Fibroblast of lung (primary cell): Measurements from ENCODE around the gene URI1. TPM values are rescaled to one million over a fixed set of nuclear protein-coding genes. Genes with fewer than 3 reads are reported as not detected.

Source experiments
- DNase-seq, 2 donors: peaks; one replicate each; pipeline versions ENCODE4 v3.0.0 to v3.0.0-alpha.2; 2010; ENCODE audit warnings: low read depth in 2 of 2
- H2AFZ ChIP-seq: 2 replicates; pipeline ENCODE4 v1.5.1; 2012; ENCODE audit warnings: low read length, control low read depth, inconsistent platforms
- H3K27ac ChIP-seq: 2 replicates; pipeline ENCODE4 v1.5.1; 2011; ENCODE audit warnings: low read length, control low read depth; ENCODE audit not compliant: insufficient read depth
- H3K27me3 ChIP-seq: 2 replicates; pipeline ENCODE4 v1.5.1; 2011; ENCODE audit warnings: mild to moderate bottlenecking, low read length; ENCODE audit not compliant: control insufficient read depth, insufficient read depth
- H3K36me3 ChIP-seq: 2 replicates; pipeline ENCODE4 v1.5.1; 2011; ENCODE audit warnings: low read length; ENCODE audit not compliant: control insufficient read depth, insufficient read depth
- H3K4me1 ChIP-seq: 2 replicates; pipeline ENCODE4 v1.5.1; 2011; ENCODE audit warnings: low read length; ENCODE audit not compliant: control insufficient read depth, insufficient read depth; ENCODE audit errors: extremely low read depth
- H3K4me2 ChIP-seq: 2 replicates; pipeline ENCODE4 v1.5.1; 2011; ENCODE audit warnings: low read length, control low read depth; ENCODE audit not compliant: insufficient read depth; ENCODE audit errors: extremely low read depth
- H3K4me3 ChIP-seq, 4 experiments: fragments of 200-600 bp in 1 of 4; sonication (generic) in 1 of 4; replicated peaks in 1 of 4; 2 replicates each; pipeline ENCODE4 v1.5.1; 2011 to 2016; ENCODE audit warnings: low read length in 4 of 4, low read depth in 3 of 4, mild to moderate bottlenecking in 3 of 4, control low read depth in 2 of 4, inconsistent platforms in 1 of 4, mixed read lengths in 1 of 4; ENCODE audit not compliant: insufficient read depth in 1 of 4; ENCODE audit errors: control extremely low read depth in 1 of 4
- H3K79me2 ChIP-seq: 2 replicates; pipeline ENCODE4 v1.5.1; 2012; ENCODE audit warnings: mild to moderate bottlenecking, low read length, inconsistent platforms; ENCODE audit not compliant: control insufficient read depth, insufficient read depth
- H3K9ac ChIP-seq: 2 replicates; pipeline ENCODE4 v1.5.1; 2011; ENCODE audit warnings: mild to moderate bottlenecking, low read length, control low read depth; ENCODE audit not compliant: insufficient read depth
- H3K9me3 ChIP-seq: 2 replicates; pipeline ENCODE4 v1.5.1; 2012; ENCODE audit warnings: low read depth, low read length; ENCODE audit not compliant: control insufficient read depth, insufficient read depth
- H4K20me1 ChIP-seq: 2 replicates; pipeline ENCODE4 v1.5.1; 2011; ENCODE audit warnings: low read length; ENCODE audit not compliant: control insufficient read depth, insufficient read depth; ENCODE audit errors: extremely low read depth
- EZH2 ChIP-seq: IDR thresholded peaks from 2 replicates; pipeline ENCODE4 v1.5.1; 2012; ENCODE audit warnings: low read length, control low read depth, mild to moderate bottlenecking; ENCODE audit errors: missing control alignments
- polyA plus RNA-seq, 2 donors: library from polyadenylated mRNA; depleted of rRNA in 1 of 2; stranded (reverse) in 1 of 2; unstranded in 1 of 2; fragments of >200 nt; gene quantifications; 2 replicates each; pipeline ENCODE4 v1.2.1, GENCODE V29; 2011 to 2012; ENCODE audit warnings: missing spikeins in 1 of 2
- total RNA-seq: library from RNA; depleted of rRNA; stranded (reverse); fragments of >200 nt; gene quantifications from 2 replicates; pipeline ENCODE4 v1.2.1, GENCODE V29; 2014
- TF ChIP-seq, protein P1 (sequence below), 2 donors: IDR thresholded peaks in 1 of 2; conservative IDR thresholded peaks in 1 of 2; 1 replicate in 1 of 2; 2 replicates in 1 of 2; pipeline ENCODE4 v1.5.1; 2011 to 2012; ENCODE audit warnings: low read length in 2 of 2, control low read depth in 1 of 2, inconsistent platforms in 1 of 2, low read depth in 1 of 2, mild to moderate bottlenecking in 1 of 2

The URI1 gene
- total and polyA plus RNA-seq, 2 donors (not counting 1 experiment from before 2014, with no cell fraction given), result 62.6 to 77.4 TPM

DNA sequence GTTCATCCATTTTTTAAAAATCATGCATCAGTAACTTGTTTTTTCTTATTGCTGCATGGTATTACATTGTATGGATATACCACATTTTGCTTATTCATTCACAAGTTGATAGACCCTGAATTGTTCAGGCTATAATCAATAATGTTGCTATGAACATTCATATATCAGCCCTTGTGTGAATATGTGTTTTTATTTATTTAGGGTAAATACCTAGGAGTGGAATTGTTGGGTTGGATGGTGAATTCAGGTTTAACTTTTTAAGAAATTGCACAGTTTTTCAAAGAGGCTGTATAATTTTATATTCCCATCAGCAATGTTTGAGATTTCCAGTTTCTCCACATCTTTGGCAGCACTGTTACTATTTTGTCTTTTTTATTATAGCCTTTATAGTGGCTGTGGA, 82.1 kb downstream of the URI1 start:
- Histone ChIP-seq H3K27ac (no peak overlapping the region), H3K79me2 (no peaks in the 10 kb centered on the region), H3K9ac (no peak overlapping the region), H3K4me2 (no peak overlapping the region), H4K20me1 (no peaks in the 10 kb centered on the region), H3K4me1 (no peaks in the 10 kb centered on the region), H3K36me3 (no peaks in the 10 kb centered on the region), H3K9me3 (no peaks in the 10 kb centered on the region), H3K27me3 (no peaks in the 10 kb centered on the region), H3K4me3 (no peak overlapping the region), H2AFZ (no peak overlapping the region)
- DNase-seq, result no peak
- TF ChIP-seq, protein P1, sequence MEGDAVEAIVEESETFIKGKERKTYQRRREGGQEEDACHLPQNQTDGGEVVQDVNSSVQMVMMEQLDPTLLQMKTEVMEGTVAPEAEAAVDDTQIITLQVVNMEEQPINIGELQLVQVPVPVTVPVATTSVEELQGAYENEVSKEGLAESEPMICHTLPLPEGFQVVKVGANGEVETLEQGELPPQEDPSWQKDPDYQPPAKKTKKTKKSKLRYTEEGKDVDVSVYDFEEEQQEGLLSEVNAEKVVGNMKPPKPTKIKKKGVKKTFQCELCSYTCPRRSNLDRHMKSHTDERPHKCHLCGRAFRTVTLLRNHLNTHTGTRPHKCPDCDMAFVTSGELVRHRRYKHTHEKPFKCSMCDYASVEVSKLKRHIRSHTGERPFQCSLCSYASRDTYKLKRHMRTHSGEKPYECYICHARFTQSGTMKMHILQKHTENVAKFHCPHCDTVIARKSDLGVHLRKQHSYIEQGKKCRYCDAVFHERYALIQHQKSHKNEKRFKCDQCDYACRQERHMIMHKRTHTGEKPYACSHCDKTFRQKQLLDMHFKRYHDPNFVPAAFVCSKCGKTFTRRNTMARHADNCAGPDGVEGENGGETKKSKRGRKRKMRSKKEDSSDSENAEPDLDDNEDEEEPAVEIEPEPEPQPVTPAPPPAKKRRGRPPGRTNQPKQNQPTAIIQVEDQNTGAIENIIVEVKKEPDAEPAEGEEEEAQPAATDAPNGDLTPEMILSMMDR (conservative IDR thresholded peaks at IDR 0.05 in 1 of 2, IDR thresholded peaks at IDR 0.05 in 1 of 2; ENCODE audit: low read depth in 1 of 2, low read length in 2 of 2), result no peak

DNA sequence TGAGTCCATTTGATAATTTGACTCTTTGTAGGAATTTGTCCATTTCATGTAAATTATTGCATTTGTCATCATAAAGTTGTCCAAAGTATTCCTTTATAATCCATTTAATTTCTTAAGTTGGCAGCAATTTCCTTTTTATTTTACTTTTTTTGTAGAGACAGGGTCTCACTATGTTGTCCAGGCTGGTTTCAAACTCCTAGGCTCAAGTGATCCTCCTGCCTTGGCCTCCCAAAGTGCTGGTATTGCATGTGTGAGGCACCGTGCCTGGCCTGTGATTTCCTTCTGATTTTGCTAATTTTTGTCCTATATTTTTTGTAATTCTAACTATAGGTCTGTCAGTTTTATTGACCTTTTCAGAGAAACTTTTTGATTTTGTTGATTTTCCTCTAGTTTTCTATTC, 84.9 kb downstream of the URI1 start:
- Histone ChIP-seq H3K4me2 (no peak overlapping the region), H3K4me3 (no peak overlapping the region), H4K20me1 (no peaks in the 10 kb centered on the region), H3K79me2 (no peaks in the 10 kb centered on the region), H2AFZ (no peak overlapping the region), H3K36me3 (no peaks in the 10 kb centered on the region), H3K27me3 (no peaks in the 10 kb centered on the region), H3K9ac (no peak overlapping the region), H3K4me1 (no peaks in the 10 kb centered on the region), H3K27ac (no peak overlapping the region), H3K9me3 (no peaks in the 10 kb centered on the region)
- no peak for DNase-seq
- TF ChIP-seq, protein P1 (conservative IDR thresholded peaks at IDR 0.05 in 1 of 2, IDR thresholded peaks at IDR 0.05 in 1 of 2; ENCODE audit: low read depth in 1 of 2, low read length in 2 of 2), result no peak
- TF ChIP-seq EZH2, result no peak

DNA sequence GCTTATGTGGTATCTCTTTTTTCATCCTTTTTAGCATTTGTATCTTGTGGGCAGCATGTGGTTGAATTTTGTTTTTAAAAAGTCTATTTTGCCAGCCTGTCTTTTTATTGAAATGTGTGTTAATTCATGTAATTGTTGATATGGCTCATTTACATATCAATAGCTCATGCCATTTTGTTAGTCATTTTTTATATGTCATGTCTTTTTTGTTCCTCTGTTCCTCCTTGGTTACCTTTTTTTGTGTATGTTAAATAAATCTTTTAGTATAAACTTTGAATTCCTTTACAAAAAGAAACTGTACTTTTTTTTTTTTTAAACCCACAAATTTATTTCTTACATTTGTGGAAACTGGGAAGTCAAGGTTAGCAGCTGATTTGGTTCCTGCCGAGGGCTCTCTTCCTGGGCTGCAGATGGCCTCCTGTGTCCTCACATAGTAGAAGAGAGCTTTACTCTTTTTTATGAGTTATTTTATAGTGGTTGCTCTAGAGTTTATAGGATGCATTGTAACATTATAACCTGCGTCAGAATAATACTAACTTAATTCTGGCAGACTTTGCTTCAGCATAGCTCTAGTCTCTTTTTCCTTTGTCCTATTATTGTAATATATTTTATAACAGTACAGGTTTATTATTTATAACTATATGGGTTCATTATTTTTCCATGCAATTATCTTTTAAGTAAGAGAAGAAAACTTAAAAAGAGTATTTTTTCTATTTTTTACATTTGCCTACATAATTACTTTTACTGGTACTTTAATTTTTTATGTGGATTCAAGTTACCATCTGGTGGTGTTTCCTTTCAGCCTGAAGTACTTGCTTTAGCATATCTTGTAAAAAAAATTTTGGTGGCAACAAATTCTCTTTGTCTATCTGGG, 86.3 kb downstream of the URI1 start:
- TF ChIP-seq, protein P1 (conservative IDR thresholded peaks at IDR 0.05 in 1 of 2, IDR thresholded peaks at IDR 0.05 in 1 of 2; ENCODE audit: low read depth in 1 of 2, low read length in 2 of 2), result no peak
- TF ChIP-seq EZH2, result no peak
- Histone ChIP-seq H3K27ac (no peak overlapping the region), H2AFZ (no peak overlapping the region), H3K27me3 (no peaks in the 10 kb centered on the region), H3K4me3 (no peak overlapping the region), H3K9ac (no peak overlapping the region), H4K20me1 (no peaks in the 10 kb centered on the region), H3K4me2 (no peak overlapping the region), H3K4me1 (no peaks in the 10 kb centered on the region), H3K79me2 (no peaks in the 10 kb centered on the region), H3K9me3 (no peaks in the 10 kb centered on the region), H3K36me3 (no peaks in the 10 kb centered on the region)
- no peak for DNase-seq
